ENCODE data around the gene UBTF.

DNA sequence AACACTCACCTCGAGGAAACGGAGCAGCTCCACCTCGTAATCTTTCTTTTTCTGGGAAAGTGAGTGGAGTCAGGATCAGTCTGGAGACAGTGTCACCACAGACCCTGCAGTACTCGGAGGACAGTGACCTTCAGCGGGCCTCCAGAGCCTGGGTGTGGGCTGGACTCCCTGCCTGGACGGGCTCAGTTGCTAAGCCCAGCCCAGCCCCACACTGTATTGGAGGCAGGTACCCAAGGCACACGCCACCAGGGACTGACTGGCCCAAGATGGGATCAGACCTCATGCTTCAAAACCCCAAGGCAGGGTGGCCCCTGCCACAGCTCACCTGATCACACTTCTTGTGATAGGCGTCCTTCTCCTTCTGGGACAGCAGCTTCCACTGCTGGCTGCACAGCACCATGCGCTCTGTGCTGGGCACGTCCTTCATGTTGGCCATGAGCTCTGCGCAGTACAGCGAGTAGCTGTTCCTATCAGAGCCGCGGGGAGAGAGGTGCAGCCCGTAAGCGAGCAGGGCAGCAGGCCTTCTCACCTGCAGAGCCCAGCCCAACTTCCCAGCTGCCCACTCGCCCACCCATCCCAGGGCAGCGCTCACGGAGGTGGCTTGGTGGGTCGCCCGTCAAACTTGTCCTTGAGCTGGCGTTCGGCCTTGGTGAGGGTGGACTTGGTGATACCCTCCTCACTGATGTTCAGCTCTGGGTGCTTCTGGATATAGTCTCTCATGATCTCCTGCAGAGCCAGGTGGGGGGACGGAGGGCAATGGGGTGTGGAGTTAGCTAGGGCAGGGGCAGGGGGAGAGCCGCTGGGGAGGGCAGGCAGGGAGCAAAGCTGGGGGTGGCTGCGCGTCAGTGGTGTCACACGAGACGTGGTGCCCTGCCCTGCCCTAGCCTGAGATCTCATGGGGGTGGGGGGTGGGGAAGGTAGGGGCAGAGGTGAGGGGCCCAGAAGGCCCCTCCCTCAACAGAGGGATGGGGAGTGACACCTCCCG, 7.9 kb downstream of the UBTF start:
- TF ChIP-seq, protein P1, sequence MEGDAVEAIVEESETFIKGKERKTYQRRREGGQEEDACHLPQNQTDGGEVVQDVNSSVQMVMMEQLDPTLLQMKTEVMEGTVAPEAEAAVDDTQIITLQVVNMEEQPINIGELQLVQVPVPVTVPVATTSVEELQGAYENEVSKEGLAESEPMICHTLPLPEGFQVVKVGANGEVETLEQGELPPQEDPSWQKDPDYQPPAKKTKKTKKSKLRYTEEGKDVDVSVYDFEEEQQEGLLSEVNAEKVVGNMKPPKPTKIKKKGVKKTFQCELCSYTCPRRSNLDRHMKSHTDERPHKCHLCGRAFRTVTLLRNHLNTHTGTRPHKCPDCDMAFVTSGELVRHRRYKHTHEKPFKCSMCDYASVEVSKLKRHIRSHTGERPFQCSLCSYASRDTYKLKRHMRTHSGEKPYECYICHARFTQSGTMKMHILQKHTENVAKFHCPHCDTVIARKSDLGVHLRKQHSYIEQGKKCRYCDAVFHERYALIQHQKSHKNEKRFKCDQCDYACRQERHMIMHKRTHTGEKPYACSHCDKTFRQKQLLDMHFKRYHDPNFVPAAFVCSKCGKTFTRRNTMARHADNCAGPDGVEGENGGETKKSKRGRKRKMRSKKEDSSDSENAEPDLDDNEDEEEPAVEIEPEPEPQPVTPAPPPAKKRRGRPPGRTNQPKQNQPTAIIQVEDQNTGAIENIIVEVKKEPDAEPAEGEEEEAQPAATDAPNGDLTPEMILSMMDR (IDR thresholded peaks at IDR 0.05): no peak
- no peak for TF ChIP-seq EP300 (IDR thresholded peaks at IDR 0.05)

Data from suprapubic skin (tissue), 3 donors.